Measurements from ENCODE around the gene CDKN2A.

CDKN2A gene

GRCh38 chr9:22005702-22006606, 11.8 kb upstream of the CDKN2A start:
- DNase-seq (ENCODE audit: low read depth), result no peak

- DNase-seq (ENCODE audit: low read depth), result no peak
Measured at GRCh38 chr9:22005021-22005701, 11.0 kb upstream of the CDKN2A start.

- no peak for DNase-seq (ENCODE audit: low read depth)
Measured at GRCh38 chr9:22002038-22002437, 7.8 kb upstream of the CDKN2A start.

- DNase-seq (ENCODE audit: low read depth), result no peak
Measured at GRCh38 chr9:21998026-21998425, 3.8 kb upstream of the CDKN2A start.

- DNase-seq (ENCODE audit: low read depth), result no peak
Measured at GRCh38 chr9:21997480-21997879, 3.3 kb upstream of the CDKN2A start.

- no peak for DNase-seq (ENCODE audit: low read depth)
Measured at GRCh38 chr9:21996858-21997257, 2.7 kb upstream of the CDKN2A start.

- no peak for DNase-seq (ENCODE audit: low read depth)
Measured at GRCh38 chr9:21996438-21996837, 2.2 kb upstream of the CDKN2A start.

GRCh38 chr9:21995666-21996398, 1.6 kb upstream of the CDKN2A start:
- DNase-seq (ENCODE audit: low read depth), result no peak

- DNase-seq (ENCODE audit: low read depth), result no peak
Measured at GRCh38 chr9:21995006-21995665, 944 bp upstream of the CDKN2A start.

GRCh38 chr9:21994556-21995005, 389 bp upstream of the CDKN2A start, which contains the start of gene CDKN2B-AS1:
Gene CDKN2B-AS1 (plus strand): TSS chr9:21994791.
- DNase-seq (ENCODE audit: low read depth), result no peak

GRCh38 chr9:21993007-21993406, 1.2 kb downstream of the CDKN2A start:
- DNase-seq (ENCODE audit: low read depth), result no peak

- DNase-seq (ENCODE audit: low read depth), result no peak
Measured at GRCh38 chr9:21991072-21991959, 2.9 kb downstream of the CDKN2A start.

GRCh38 chr9:21989440-21990189, 4.6 kb downstream of the CDKN2A start:
- DNase-seq (ENCODE audit: low read depth), result no peak

- no peak for DNase-seq (ENCODE audit: low read depth)
Measured at GRCh38 chr9:21988056-21988990, 5.9 kb downstream of the CDKN2A start.

- DNase-seq (ENCODE audit: low read depth), result no peak
Measured at GRCh38 chr9:21985964-21986667, 8.1 kb downstream of the CDKN2A start.

GRCh38 chr9:21984101-21984500, 10.1 kb downstream of the CDKN2A start:
- DNase-seq (ENCODE audit: low read depth), result no peak

- DNase-seq (ENCODE audit: low read depth), result no peak
Measured at GRCh38 chr9:21983561-21983935, 10.6 kb downstream of the CDKN2A start.

GRCh38 chr9:21982861-21983560, 11.2 kb downstream of the CDKN2A start:
- no peak for DNase-seq (ENCODE audit: low read depth)

Measured in non-pigmented ciliary epithelial cell (primary cell).